ENCODE measurements around the gene SRGAP2B.
"Not testable (repeated sequence)": the region's sequence is repeated elsewhere in the genome, so short reads cannot be mapped to it uniquely, and the experiment has no call there.

The SRGAP2B gene

DNA sequence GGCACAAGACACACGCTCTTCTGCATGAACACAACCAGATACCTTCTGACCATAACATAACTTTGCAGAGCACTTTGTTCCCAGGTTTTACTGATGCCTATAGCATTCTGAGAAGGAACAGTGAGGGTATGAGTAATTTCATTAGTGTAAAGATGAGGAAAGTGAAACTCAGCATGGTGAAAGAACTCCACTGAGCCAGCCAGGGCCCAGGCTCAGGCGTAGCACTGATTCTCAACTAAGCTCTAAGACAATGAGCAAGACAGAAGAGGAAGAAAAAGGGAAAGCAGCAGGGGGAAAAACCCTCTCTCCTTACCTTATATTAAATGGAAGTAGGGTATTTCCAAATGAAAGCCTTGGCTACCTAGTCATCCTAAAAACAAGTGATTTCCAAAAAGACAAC, 155.1 kb downstream of the SRGAP2B start:
- DNase-seq = not testable (repeated sequence)

GRCh38 chr1:144938627-144939026, 156.5 kb downstream of the SRGAP2B start:
- DNase-seq = not testable (repeated sequence)

GRCh38 chr1:144936186-144936732, 158.9 kb downstream of the SRGAP2B start:
- not testable (repeated sequence) for DNase-seq

DNA sequence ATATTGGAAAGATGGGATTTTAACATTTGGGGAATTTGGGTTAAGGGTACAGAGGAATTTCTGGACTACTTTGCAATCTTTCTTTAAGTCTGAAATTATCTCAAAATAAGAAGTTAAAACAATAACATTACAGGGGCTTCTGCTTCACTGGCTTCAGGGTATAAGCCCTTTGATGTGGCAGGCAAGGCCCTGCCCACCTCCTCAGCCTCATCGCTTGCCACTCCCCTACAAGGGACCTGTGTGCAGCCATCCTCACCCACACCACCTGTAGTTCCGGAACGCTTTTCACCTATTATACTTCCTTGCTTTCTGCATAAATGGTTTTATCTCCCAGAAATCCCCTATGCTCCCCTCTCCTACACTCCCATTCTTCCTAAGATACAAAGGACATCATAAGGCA, 159.8 kb downstream of the SRGAP2B start:
- not testable (repeated sequence) for DNase-seq

GRCh38 chr1:144933014-144933413, 162.1 kb downstream of the SRGAP2B start:
- DNase-seq = not testable (repeated sequence)

GRCh38 chr1:144932153-144932552, 163.0 kb downstream of the SRGAP2B start:
- not testable (repeated sequence) for DNase-seq

DNA sequence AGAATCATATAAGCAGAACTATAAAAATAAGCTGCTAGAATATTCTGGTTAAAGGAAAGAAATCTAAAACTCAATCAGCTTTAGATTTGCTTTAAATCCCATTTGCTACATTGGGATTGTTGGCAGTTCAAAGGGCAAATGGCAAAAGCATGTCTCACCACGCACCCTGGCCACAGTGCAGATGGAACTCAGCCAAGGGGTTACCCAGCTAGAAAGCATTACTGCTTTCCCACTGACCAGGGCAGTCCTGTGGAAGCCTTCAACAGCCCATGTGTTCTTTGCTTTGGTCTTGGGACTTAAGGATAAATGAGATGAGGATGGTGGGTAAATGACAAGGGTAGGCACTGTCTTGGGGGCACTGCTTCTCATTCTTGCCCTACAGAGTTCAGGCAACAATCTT, 163.6 kb downstream of the SRGAP2B start:
- DNase-seq = not testable (repeated sequence)

DNA sequence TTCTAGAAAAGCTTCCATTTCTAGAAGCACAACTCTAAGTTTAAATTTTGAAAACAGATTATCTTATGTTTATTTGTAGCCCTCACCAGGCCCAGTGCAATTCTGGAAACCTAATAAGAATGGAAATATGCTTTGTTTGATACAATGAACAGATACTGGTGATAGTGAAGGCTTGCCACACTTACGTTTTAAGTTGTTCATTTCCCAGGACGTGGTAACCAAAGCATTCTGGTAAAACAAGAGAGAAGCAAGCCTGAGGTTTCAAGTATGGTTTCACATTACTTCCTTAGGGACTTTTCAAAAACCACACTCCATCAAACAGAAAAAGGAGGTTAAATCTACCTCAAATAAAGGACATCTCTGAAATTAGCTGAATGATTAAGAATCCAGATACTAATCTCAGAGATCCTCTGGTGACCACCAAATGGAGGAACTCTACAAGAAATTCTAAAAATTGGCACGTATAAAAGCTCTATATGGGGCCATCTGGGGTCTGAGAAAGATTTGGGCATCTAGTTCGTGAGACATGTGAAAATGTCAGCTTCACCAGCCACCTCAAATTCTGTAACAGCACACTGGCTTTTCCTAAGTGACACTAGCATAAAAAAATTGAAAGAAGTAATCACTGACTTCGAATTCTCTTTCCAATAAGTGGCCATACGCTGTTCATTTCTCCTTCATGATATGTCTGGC, 164.9 kb downstream of the SRGAP2B start:
- not testable (repeated sequence) for DNase-seq

DNA sequence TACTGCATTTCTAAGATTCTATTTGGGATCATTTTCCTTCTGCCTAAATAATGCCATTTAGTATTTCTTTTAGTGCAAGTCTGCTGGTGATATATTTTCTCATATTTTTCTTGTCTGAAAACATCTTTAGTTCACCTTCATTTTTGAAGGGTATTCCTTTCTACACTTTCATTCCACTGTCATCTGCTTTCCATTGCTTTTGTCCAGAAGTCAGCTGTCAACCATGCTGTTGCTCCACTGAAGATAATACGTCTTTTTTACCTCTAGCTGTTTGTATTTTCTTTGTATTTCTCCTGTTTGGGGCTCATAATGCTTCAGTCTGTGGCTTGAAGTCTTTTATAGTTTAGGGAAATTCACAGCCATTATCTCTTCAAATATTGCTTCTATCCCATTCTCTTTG, 167.8 kb downstream of the SRGAP2B start:
- not testable (repeated sequence) for DNase-seq

GRCh38 chr1:144923640-144924039, 171.5 kb downstream of the SRGAP2B start:
- DNase-seq = not testable (repeated sequence)

GRCh38 chr1:144922785-144923184, 172.3 kb downstream of the SRGAP2B start:
- not testable (repeated sequence) for DNase-seq

DNA sequence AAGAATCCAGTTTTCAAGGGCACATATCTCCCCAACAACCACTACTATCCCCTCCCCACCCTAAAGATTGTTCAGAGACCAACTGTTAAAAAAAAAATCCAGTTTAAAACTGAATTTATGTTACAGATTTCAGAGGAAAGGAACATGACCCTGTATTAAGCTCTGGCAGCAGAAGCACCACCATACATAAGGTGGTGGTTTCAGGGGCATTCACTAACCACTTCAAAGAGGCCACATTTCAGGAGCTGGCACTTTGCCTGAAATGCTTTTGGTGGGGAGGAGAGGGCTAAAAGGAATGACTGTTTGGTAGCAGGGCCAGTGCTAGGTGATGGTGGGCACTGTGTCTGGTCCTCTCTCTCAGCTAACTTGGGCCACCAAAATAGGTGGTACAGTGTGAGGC, 176.0 kb downstream of the SRGAP2B start:
- not testable (repeated sequence) for DNase-seq

GRCh38 chr1:144918027-144918603, 177.0 kb downstream of the SRGAP2B start:
- not testable (repeated sequence) for DNase-seq

DNA sequence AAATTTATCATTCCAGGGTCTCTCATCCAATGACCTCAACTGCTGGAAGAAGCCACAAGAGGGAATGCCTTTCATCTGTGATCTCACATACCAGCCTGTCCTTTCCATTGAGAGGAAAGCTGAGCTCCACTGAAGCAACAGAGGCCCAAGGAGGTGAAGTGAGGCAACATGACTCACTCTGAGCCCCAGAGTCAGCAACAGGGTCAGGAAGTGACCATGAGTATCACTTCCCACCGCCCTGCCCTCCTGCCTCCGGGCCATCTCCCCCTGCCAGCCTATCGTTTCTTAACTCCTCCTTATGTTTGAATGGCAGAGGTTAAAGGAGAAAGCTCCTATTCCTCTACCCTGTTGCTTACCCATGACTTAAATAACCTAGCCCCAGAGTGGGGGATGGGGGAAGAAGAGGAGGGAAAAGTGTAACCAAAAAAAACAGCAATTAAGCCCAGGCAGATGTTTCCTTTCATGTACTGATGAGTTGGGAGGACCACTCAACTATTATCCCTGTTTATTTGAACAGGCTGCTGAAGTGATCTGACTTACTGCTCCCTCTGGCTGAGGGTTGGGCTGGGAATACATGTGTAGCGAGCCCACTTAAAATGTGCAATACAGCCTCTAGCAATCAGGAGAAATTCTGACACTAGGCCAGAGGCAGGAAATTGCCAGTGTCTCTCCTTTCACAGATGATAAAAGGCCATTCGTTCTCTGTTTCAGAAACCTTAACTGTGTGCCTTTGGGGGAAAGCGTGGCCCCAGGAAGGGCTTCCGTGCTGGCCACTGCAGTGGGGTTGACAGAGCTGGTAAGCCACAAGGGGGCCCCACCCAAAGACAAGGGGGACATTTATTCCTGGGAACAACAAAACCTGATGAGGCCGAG, 177.7 kb downstream of the SRGAP2B start:
- not testable (repeated sequence) for DNase-seq

- not testable (repeated sequence) for DNase-seq
Observed at GRCh38 chr1:144913977-144914734, 181.0 kb downstream of the SRGAP2B start.

DNA sequence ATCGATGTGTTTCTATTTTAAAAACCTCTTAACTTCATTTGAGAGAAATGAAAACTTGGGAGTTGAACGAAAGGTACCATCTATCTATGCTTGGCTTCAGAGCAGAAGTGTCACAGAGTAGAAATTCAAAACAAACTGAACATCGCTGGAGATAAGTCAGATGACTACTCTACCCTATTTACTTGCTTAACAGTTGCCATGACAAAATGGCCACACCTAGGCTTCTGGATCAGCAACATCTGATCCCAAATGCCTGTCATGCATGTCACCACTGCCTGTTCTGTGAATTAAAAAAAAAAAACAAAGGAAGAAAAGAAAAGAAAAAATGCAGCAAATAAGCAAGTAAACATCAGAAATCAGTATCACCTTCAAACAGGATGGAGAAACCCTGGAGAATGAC, 181.7 kb downstream of the SRGAP2B start:
- not testable (repeated sequence) for DNase-seq

DNA sequence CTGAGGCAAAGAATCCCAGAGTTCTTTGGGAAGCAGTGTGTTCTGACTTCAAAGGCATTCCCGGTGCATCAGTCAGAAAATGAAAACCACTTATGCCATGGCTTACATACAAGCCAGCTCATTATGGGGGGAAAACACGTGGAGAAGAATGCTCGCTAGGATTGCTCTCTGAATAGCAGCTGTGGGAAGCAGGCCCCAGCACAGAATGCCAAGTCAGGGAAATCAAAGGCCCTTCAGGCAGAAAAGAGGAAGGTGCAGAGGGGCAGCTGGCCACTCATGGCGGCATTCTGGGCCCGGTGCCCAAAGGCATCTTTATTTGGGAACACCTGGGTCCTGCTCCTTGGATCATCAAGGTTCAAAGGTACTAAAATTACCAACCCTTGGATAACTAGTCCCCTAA, 184.4 kb downstream of the SRGAP2B start:
- not testable (repeated sequence) for DNase-seq

GRCh38 chr1:144900841-144901240, 194.3 kb downstream of the SRGAP2B start:
- DNase-seq = not testable (repeated sequence)

DNA sequence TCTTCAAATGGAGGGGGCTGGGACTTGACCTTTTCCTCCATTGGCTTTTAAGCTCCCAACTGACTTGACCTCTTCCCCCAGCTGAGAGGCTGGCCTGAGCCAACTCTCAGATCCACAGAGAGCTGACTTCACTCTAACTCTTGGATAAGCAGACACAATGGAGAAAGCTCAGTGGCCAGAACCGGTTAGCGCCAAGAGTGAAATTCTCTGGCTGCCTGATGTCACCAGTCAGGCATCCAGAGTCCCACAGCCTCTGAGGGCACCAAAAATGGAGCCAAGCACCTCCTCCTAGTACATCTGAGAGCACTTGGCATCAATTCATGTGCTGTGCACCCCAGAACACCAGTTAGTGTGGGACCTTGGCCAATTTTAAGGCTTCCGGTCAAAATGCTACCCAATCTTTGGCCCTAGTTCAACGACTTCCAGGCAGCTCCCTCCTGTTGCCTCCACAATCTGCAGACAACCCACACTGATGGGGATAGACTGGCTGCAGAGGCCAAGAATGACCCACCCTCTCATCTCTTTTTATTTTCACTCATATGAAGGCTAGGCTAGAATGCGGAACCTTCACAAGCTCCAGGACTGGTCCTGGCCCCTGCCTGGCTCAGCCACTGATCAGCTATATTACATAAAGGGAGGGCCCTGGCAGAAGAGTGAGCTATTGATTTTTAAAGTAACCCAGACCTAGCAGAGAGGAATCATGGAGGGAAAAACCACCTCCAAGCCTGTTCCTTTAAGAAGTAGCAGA, 200.5 kb downstream of the SRGAP2B start:
- not testable (repeated sequence) for DNase-seq

GRCh38 chr1:144893710-144894438, 201.3 kb downstream of the SRGAP2B start:
- DNase-seq = not testable (repeated sequence)

DNA sequence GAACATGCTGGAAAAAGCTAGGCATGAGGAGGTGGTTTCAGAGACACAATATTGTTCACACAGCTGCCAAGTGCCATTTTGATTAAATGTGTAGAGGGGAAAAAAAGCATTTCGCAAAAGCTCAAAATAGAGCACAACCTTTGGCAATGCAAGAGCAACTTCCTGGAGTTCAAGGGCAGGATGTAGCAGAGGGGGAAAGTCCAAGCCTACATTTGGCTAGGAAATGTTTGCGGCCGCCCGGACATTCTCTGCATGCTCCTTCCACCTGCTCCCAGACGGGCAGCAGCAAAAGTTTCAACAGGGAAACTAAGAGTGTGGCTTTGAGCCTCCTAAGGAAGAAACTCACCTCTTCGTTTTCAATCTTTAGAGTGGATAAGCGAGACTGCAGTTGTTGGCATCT, 202.1 kb downstream of the SRGAP2B start:
- DNase-seq = not testable (repeated sequence)
